Left ventricle myocardium superior (tissue), 1 donor: ENCODE results near the gene PACC1. TPM values are rescaled to one million over a fixed set of nuclear protein-coding genes. Genes with fewer than 3 reads are reported as not detected.

Experiments used
- ATAC-seq: fragments of 200-7000 bp; cut with Tn5 transposase; one replicate; pipeline ENCODE4 v1.9.1; 2020; ENCODE audit warnings: mild to moderate bottlenecking, moderate library complexity
- DNase-seq: peaks from one replicate; pipeline ENCODE4 v3.0.0-alpha.2; 2020
- intact Hi-C: fragments of 100-400 bp; cut with micrococcal nuclease; formaldehyde crosslinking; loops from one replicate; pipeline ENCODE4 v1.11.0; 2022
- long read RNA-seq: library from polyadenylated mRNA; unstranded; transcript quantifications from one replicate; pipeline ENCODE4 v2.0.0, GENCODE V29; 2021
- total RNA-seq: library from RNA; stranded (reverse); fragmentation: NEBNext Ultra II Directional; extraction: Animal tissue kit (Norgen Biotek cat#: 25700); gene quantifications from one replicate; pipeline ENCODE4 v1.2.1, GENCODE V29; 2021
- donor health status: DM: no; HTN: yes; CAD: no; lungs with severe emphysema.

Gene PACC1
- total RNA-seq, result 2.6 TPM
- long read RNA-seq, transcript TMEM206-201 (8 exons, 2,475 nt), result major isoform, 9 of 9 reads
- long read RNA-seq, partial matches to known transcripts, result 0 of 9 reads
- long read RNA-seq, other reads (novel, unspliced or antisense), result 0 of 9 reads

DNA sequence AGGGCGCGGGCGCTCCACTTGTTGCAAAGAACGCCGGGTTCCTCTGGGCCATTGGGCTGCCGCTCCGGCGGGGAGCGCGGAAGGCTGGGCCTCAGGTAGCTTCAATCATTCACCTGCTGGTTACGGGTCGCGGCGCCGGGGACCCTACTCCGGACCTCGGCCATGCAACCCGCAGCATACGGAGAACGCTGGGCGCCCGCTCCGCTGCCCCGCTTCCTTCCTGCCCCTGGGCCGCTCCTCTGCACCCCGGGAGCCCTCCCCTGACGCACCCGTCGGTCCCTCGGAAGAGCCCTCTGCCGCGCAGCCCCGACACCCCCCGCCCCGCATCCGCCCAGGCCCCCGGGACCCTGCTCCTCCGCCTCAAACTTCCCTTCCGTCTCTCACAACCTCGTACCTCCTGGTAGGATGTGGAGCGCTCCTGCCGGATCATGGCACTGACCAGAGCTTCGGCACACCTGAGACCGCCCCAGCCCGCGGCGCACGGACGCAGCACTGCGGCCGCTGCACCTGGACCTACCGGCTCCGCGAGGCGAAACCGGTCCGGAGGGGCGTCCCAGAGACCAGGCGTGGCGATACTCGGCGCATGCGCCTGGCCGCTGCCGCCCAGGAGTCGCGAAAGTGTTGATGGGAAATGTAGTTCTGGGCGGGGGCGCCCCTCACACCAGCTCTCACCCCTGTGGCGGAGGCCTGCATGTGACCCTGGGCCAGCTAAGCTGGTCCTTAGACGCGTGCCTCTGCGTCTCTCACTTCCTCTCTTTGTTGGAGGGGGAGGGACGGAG is at the start of gene PACC1:
Gene PACC1 (minus strand): TSS at position 559 of the 779 bp plus-strand sequence. CDS start 129 bp downstream, at position 430.
- intact Hi-C loops, result no loop called here
- ATAC-seq (peak; percentile 99), DNase-seq (peak; percentile 93)

DNA sequence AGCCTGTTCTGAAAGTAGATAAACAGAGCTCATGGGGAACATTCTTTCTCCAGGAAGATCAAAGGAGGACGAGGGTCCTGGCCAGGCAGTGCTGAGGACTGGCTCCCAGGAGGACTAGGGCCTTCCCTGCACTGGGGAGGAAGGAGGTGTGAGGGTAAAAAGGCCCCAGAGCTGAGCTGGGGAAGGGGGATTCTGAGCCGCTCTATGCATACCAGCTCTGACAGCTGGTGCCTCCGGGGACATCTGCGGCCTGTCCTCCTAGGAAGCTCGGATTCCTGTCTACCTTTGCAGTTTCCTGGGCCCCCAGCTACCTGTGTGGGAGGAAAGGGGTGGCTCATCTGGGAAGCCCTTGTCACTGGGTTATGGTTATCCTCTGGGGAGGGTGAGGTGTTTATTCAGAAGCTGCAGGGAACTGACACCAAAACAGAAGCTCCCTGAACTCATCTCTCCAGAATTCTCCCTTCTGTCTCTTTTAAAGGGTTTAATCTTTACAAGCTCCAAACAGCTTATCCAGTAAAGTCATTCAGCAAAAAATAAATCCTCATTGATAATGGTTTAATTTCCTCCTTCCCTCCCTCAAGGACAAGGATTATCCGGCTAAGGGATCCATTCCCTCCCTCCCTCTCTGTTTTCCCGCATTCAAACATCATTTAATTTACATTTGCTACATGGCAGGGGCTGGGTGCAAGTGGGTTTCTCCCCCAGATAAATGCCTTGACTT is 49.0 kb upstream of the PACC1 start:
- intact Hi-C loops, result no loop called here
- no peak for ATAC-seq
- DNase-seq, result no peak

DNA sequence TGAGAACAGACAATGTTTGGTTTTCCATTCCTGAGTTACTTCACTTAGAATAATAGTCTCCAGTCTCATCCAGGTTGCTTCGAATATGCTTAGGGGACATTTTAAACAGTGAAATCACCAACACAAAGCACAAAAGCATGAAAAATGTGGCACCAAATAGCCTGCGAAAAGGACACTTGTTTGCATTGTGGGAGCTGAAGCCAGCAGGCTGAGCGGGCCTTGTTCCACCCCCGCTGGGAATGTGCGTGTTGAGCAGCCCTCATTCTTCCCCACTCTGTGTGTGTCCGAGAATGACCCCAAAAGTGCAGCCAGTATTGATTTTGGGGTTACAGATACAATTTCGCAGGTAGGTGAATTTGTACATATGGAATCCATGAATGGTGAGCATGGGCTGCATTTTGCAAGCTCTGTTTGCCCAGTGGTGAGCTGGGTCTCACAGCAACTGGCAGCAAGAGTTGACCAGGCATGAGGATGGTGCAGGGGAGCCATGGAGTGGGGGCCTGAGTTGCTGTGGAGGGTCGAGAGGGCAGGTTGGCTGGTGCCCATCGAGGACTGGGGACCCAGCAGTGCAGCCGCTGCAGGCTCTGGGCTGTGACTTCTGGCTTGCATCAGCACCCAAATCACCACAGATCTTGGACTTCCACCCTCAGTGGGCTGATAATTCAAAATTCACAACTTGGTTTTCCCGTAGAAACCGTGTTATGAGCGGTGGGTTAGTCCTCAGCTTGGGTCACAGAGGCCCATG is 47.4 kb upstream of the PACC1 start:
- intact Hi-C loops, result no loop called here
- no peak for ATAC-seq
- no peak for DNase-seq

DNA sequence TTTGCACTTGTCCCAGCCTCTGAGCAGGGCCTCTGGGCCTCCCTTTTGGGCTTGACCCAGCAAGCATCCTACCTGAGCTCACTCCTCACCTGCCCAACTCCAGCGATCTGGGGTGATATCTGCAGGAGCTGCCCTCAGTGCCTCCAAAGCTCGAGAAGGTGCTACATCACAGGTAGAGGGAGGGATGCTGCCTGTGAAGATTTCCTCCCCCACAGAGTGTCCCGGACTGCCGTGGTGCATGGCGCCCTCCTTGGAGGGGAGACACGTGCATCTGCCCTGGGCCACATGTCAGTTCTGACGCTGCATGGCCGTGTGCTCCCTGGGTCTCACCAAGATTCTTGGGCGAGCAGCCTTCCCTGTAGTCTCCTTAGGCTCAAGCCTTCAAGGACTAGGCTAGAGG is 45.7 kb upstream of the PACC1 start:
- DNase-seq, result no peak
- ATAC-seq, result no peak
- intact Hi-C loops, result no loop called here

DNA sequence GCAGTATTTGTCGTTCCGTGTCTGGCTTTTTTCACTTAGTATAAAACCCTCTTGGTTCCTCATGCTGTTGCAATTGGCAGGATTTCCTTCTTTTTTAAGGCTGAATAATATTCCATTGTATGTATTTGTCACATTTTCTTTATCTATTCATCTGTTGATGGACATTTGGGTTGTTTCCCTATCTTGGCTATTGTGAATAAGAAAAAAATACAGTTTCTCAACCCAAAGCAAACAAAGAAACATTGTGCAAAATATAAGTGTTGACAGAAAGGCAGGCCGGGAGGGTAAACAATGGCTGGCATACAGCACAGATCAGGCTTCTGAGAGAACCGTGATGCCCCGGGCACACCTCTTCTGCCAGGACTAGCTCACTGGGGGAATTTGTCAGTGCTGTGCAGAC is 45.0 kb upstream of the PACC1 start:
- intact Hi-C loops, result loop anchor here (5.0 to 10.0 kb wide), 2 partner anchors 397 to 425 kb away; partner anchors contain the start of genes DTL and INTS7
- DNase-seq (no peak), ATAC-seq (no peak)

DNA sequence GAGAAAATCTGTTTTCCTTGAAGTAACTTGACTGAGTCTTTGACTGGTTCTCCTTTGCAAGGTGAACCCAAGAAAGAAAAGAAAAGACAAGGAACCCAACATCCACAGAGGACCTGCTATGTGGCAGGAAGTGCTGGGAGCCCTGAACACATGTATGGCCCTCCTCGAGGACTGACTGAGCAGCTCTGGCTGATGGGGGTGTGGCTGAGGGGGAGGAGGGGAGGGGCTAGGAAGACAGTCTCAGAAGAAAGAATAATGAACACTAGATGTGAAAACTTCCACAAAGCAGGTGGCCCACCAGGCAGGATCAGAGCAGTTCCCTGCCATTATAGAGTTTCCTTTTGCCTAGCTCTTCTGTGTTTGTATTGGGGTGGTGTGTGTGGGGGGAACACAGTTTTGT is 44.1 kb upstream of the PACC1 start:
- intact Hi-C loops, result loop anchor here (5.0 to 10.0 kb wide), 2 partner anchors 397 to 424 kb away; partner anchors contain the start of genes DTL and INTS7
- DNase-seq (no peak), ATAC-seq (no peak)

DNA sequence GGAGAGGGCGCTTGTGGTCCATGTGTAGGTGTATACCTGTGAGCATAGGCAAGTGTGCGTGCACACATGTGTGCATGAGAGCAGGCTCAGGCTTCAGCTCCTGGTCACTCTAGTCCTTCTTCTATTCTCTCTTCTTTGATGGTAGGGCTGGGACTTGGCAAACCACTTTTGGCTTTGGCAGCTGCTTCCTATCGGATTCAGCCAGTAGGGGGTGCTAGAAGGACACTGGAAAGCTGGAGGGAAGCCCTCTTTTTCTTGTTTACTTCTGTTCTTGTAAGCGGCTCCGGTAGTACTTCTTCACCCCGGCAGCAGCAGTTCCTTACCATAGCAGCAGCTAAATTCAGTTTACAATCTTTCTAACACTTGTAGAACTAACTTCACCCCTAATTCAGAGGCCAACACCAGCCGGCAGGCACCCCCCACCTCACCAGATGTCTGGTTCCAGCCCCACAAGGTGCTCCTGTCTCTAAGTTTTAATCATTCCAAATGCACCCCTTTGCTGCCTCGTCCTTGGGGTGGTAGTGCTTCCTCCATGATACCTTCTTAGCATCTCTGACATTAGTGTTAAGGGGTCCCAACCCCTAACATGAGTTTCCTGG is 43.2 kb upstream of the PACC1 start:
- ATAC-seq (no peak), DNase-seq (no peak)
- intact Hi-C loops, result loop anchor here (5.0 to 10.0 kb wide), 2 partner anchors 396 to 423 kb away; partner anchors contain the start of genes DTL and INTS7

DNA sequence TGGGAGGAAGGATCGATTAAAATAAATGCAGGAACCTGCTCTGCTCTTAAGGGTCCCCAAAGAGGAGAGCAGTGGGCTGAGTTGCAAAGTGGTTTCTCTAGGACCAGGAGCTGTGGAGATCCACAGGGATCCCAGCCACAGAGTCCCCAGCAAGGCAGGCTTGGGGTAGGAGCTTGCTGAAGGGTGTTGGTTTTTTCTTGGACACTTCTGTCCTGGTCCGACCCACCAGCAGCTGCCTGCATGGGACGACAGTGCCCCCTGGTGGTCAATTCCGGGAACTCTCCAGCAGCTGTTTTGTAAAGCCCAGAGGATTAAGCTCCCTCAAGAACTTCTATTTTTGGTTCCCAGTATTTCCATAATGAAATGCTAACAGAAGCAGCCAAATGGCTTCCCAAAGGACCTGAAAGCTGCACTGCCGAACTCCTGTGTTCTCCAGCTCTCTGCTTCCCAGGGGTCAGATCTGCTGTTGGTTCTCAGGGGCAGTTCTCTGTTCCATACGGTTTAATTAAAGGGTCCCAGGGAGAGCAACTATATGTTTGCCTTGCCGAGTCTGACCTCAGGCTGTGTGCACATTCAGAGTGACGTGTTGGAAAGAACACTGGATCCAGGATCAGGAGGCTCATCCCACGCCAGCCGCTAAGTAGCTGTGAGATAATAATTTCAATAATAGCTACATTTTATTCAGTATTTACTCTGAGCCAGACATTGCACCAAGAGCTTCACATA is 41.3 kb upstream of the PACC1 start:
- peak; percentile 79 for ATAC-seq
- intact Hi-C loops, result loop anchor here (5.0 to 10.0 kb wide), 2 partner anchors 394 to 421 kb away; partner anchors contain the start of genes DTL and INTS7

DNA sequence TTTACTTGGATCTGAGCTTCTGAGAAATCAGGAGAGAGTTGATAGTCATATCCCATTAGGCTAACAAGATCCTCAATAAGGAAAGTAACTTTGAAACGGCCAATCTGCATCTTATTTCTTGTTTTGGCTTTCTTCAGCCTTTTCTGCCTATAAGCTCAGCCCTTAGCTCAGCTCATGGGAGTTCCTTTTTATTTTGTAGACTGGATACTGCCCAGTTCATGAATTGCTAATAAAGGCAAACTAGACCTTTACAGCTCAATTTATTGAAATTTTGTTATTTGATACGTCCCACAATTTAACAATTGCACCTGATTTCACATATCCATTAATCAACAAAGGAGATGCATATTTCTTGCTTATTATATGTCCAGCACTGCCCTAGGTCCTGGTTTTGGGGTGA is 40.7 kb upstream of the PACC1 start:
- ATAC-seq (no peak), DNase-seq (no peak)
- intact Hi-C loops, result loop anchor here (5.0 to 10.0 kb wide), 2 partner anchors 393 to 421 kb away; partner anchors contain the start of genes DTL and INTS7

More for the DNA sequence above, 41.3 kb upstream of the PACC1 start:
- DNase-seq, result peak; percentile 92

DNA sequence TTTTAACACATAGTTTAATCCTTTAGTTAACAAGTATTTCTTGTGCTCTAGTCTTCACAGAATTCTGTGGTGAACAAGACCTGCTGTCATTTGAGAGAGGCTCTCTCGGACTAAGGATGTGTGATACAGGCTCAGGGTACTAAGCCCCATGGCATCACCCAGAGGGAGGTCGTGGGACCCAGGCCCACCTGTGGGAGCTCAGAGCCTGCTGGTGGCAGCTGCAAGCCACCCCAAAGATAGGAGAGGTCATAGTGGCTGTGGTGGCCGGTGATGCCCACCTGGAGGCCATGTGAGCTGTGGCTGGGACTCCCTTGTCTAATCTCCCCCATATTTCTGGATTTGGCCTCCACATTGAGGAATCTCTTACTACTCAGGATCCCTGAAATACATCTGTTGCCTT is 40.1 kb upstream of the PACC1 start:
- DNase-seq (no peak), ATAC-seq (no peak)
- intact Hi-C loops, result loop anchor here (5.0 to 10.0 kb wide), 2 partner anchors 392 to 420 kb away; partner anchors contain the start of genes DTL and INTS7

DNA sequence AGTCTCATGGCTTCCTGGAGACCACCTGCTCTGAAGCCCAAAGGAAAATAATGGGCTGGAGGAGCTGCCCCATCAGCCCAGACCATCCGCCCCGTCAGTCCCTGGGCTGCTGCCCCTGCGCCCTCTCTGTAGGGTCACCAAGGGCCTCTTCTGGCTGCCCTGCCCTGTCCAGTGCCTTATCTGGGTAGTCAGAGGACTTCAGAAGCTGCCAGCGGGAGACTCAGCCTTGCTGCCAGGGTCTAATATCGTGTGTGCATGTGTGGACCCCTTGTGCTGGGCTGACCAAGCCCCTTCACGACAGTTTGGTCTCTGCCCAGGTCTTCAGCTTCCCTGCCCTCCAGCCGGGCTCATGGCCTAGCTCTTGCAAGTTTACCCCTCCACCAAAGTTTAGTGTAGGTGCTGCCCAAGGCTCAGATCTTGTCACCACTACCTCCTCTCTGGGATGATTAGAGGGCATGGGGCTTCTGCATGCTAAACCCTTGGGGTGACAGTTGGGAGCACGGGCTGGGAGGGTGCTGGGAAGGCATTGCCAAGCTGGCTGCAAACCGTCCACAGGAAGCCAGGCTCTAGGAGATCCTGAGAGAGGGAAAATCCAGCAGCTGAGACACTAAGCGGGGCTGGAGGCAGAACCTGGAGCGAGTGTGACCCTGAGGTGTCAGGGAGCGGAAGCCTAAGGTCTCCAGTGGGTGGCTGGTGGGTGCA is 38.6 kb upstream of the PACC1 start:
- no peak for DNase-seq
- intact Hi-C loops, result loop anchor here (10.0 kb wide), 1 partner anchor 419 kb away; the partner anchor contains the start of genes DTL and INTS7
- peak; percentile 22 for ATAC-seq

DNA sequence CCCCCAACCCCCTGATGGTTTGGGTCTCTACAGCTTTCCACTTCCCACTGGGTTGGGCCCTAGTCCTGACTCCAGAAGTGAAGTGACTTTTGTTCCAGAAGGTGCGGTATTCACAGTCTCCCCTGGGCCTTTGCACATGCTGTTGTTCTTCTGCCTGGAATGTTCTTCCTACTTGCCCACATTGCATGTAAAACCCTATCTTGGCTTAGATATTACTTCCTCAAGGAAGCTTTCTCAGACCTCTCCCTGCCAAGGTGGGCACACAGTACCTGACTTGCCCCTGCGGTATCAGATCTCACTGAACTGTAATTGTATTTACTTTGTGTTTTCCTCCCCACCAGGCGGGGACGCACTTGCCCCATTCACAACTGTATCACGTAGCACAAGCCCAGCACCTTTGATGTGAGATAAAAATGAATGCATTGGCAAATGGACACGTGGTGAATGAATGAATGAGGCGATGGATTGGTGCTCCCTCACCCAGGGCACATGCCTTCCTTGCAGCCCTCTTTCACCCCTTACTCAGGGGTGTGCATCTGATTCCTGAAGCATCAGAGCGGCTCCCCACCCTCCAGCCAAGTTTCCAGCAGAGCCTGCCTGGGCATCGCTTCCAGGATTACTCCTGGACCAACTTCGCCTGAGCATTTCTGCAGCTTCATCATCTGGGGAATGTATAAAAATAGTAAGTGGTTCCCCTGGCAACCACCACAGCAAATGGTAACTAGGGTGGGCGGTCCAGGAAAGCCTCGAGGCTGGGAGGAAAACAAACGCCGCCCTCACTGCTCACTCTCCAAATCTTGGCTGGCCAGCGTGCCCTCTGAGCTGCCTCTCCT is 37.9 kb upstream of the PACC1 start:
- ATAC-seq (peak; percentile 71), DNase-seq (peak; percentile 60)

DNA sequence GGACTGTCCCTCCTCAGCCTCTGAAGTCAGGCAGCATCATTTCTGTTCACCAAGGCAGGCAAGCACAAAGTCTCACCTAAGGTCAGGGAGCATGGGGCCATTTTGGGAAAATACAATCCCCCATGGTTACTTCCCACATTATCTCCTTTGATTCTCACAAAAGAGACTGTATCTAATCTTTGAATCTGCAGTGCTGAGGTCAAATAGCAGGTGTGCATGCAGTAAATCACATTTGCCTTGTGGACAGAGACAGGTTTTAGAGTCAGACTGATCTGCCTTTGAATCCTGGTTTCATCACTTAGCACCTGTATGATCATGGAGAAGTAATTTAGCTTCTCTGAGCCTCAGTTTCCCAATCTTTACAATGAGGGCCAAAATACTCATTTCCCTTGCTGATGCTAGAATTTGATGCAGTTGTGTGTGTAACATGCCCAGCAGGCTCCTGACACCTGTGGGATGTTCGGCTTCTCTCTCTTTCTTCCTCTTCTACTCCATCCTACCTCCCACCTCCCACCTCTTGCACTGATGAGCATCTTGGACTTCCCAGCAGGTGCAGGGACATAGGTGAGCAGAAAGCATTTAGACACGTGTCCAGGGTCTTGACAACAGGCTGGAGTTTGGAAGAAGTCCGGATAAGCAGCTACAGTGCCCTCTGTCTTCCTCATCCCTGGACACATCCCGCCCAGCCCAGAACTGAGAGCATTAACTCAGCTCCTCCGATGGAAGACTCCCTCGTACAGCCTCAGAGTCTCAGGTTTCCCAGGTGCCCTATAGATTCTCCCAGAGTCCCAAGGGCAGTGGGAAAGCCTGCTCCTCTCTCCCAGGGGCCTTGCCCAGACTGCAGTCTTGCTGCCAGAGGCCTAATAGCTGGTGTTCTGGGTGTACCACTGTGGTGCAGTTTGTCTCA is 37.0 kb upstream of the PACC1 start:
- intact Hi-C loops, result loop anchor here (10.0 kb wide), 1 partner anchor 417 kb away; the partner anchor contains the start of genes DTL and INTS7
- DNase-seq, result no peak
- no peak for ATAC-seq

More for the DNA sequence above, 37.9 kb upstream of the PACC1 start:
- intact Hi-C loops, result loop anchor here (10.0 kb wide), 1 partner anchor 418 kb away; the partner anchor contains the start of genes DTL and INTS7

DNA sequence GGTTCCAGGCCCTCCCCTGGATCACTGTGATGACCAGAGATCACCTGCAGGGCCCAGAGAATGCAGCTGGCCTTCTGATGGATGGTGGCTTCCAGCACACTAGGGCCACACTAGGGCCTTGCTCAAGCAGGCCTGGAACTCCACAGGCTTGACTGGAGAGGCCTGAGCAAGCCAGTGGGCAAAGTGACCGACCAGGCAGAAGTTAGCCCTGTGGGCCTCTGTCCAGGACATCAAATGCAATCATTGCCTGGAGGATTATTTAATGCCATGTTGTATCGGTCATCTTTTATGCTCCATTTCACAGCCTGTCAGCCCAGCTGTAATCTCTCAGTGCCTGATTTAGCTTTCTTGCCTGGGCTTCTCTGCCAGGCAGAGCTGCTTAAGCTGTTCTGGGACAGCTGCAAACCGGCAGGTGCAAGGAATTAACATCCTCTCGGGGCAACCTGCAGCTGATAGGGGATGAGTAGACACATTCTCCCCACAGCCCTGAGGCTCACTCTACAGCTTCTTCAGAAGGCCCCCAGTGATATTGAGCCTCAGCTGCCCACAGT is 35.7 kb upstream of the PACC1 start:
- ATAC-seq (peak; percentile 66), DNase-seq (no peak)

DNA sequence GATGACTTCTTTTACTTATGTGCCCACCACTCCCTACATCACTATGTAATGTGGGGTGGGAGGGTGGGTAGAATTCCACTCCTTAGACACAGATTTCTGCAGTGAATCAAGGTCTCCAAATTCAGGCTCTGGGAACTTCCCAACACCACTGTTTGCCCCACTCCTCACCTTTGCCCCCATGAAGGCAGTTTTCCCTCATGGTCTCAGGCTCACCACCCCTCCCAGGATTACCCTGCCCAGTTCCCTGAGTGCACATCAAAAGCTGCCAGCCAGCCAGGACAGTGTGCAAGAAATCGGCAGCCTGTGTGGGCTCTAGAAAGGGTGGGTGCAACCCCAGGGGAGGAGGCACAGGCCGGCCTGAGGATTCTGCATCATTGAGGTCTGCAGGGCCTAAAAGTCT is 32.8 kb upstream of the PACC1 start:
- intact Hi-C loops, result no loop called here
- ATAC-seq (no peak), DNase-seq (no peak)

More for the DNA sequence above, 35.7 kb upstream of the PACC1 start:
- intact Hi-C loops, result loop anchor here (10.0 kb wide), 1 partner anchor 416 kb away; the partner anchor contains the start of genes DTL and INTS7
